Neural crest cell (in vitro differentiated cells): ENCODE results near the gene CES2. TPM values are rescaled to one million over a fixed set of nuclear protein-coding genes. Genes with fewer than 3 reads are reported as not detected.
"Not testable (repeated sequence)": the region's sequence is repeated elsewhere in the genome, so short reads cannot be mapped to it uniquely, and the experiment has no call there.

Source experiments
- DNase-seq: peaks from one replicate; pipeline ENCODE4 v3.0.0; 2021; ENCODE audit warnings: low read depth, mixed read lengths, low spot score
- H3K27ac Mint-ChIP-seq: one replicate; pipeline ENCODE4 v1.8.0; 2021; ENCODE audit warnings: mild to moderate bottlenecking, mixed read lengths; ENCODE audit not compliant: unreplicated experiment
- H3K27me3 Mint-ChIP-seq: 2 replicates; pipeline ENCODE4 v1.8.0; 2021; ENCODE audit warnings: low read depth, mild to moderate bottlenecking, mixed read lengths
- H3K36me3 Mint-ChIP-seq: 2 replicates; pipeline ENCODE4 v1.8.0; 2021; ENCODE audit warnings: low read depth, mild to moderate bottlenecking, mixed read lengths
- H3K4me1 Mint-ChIP-seq: 2 replicates; pipeline ENCODE4 v1.8.0; 2021; ENCODE audit warnings: mixed read lengths
- H3K4me3 Mint-ChIP-seq: one replicate; pipeline ENCODE4 v1.8.0; 2021; ENCODE audit warnings: mild to moderate bottlenecking, mixed read lengths
- H3K9me3 Mint-ChIP-seq: 2 replicates; pipeline ENCODE4 v1.8.0; 2021; ENCODE audit warnings: mixed read lengths
- total RNA-seq: library from RNA; stranded (reverse); gene quantifications from 2 replicates; pipeline ENCODE4 v1.2.1, GENCODE V29; 2021
- TF ChIP-seq, protein P1 (sequence below): fragments of 200-600 bp; sonication (generic); conservative IDR thresholded peaks from 2 replicates; pipeline ENCODE4 v1.5.0; 2021; ENCODE audit warnings: antibody characterized with exemption, mild to moderate bottlenecking

The CES2 gene
- total RNA-seq, 1 donor from 2014 or later, result 52.5 TPM

DNA sequence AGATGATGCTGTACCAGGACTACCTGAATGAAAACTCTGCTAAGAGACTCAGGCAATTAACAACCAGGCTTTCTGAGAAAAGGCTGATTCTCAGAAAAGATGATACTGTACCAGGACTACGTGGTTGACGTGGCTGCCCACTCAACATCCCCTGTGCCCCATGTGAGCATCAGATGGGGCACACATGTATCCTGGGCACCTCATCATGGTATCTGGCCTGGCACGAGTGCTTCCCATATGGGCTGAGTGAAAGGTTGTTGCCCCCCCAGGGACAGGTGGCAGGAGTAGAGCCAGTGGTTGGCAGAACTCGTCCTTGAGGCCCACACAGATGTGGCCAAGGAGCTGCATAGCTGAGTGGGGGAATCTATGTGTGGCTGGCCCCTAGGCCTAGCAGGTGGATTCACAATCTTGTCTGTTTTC is 49.6 kb downstream of the CES2 start:
- TF ChIP-seq, protein P1, sequence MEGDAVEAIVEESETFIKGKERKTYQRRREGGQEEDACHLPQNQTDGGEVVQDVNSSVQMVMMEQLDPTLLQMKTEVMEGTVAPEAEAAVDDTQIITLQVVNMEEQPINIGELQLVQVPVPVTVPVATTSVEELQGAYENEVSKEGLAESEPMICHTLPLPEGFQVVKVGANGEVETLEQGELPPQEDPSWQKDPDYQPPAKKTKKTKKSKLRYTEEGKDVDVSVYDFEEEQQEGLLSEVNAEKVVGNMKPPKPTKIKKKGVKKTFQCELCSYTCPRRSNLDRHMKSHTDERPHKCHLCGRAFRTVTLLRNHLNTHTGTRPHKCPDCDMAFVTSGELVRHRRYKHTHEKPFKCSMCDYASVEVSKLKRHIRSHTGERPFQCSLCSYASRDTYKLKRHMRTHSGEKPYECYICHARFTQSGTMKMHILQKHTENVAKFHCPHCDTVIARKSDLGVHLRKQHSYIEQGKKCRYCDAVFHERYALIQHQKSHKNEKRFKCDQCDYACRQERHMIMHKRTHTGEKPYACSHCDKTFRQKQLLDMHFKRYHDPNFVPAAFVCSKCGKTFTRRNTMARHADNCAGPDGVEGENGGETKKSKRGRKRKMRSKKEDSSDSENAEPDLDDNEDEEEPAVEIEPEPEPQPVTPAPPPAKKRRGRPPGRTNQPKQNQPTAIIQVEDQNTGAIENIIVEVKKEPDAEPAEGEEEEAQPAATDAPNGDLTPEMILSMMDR, result no peak
- Mint-ChIP-seq H3K27ac (no peak overlapping the region), H3K9me3 (no peaks in the 10 kb centered on the region), H3K4me1 (no peaks in the 10 kb centered on the region), H3K27me3 (peaks cover 17% of the 10 kb centered on the region), H3K4me3 (no peak overlapping the region), H3K36me3 (no peaks in the 10 kb centered on the region)
- no peak for DNase-seq

DNA sequence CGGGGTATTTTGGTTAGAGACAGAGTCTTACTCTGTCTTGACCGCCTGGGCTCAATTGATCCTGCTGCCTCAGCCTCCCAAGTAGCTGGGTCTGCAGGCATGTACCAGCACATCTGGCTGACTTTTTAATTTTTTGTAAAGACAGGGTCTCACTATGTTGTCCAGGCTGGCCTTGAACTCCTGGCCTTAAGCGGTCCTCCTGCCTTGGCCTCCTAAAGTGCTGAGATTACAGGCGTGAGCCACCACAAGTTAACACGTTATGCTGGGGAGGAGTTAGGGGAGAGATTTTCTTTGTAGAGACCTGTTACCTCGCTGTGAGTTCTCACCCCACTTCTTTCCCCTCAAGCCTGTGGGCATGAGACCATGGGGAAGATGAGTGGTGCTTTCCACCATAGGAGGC is 51.2 kb downstream of the CES2 start:
- TF ChIP-seq, protein P1, result no peak
- Mint-ChIP-seq H3K4me1 (no peaks in the 10 kb centered on the region), H3K4me3 (no peak overlapping the region), H3K9me3 (no peaks in the 10 kb centered on the region), H3K27me3 (peaks cover 7% of the 10 kb centered on the region), H3K36me3 (no peaks in the 10 kb centered on the region), H3K27ac (no peak overlapping the region)
- no peak for DNase-seq

DNA sequence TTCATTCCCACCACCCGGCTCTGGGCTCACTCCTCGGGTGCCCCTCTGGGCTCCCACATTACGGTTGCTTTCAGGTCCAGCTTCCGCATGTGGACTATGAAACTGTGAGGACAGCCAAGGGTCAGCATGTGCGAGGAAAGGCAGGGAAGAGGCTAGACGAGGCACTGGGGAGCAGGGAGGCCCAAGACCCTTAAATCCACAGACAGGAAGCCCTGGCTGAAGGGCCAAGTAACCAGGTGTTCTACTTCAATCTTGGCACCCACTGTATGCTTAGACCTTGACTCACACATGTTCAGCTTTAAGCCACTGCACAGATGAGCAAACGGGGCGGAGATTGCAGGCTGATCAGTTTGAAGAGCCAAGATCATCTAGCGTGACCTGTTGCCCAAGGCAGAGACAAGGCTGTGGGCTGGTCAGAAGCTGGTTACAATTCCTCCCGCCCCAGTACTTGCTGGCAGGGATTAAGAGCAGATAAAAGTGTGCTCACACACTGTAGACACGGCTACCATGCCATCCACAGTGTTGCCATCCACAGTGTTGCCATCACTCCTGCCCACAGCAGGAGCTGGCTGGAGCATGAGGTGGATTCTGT is 53.0 kb downstream of the CES2 start, which contains the start of gene CES4A:
CES4A (plus strand) TSS at position 393 of the 592 bp plus-strand sequence; CDS start at position 577, 184 bp downstream.
- Mint-ChIP-seq H3K4me3 (no peak within 1 kb of the TSS), H3K36me3 (no peaks in the 10 kb centered on the region), H3K4me1 (no peaks in the 10 kb centered on the region), H3K9me3 (no peaks in the 10 kb centered on the region), H3K27me3 (no peaks in the 10 kb centered on the region), H3K27ac (no peak within 1 kb of the TSS)
- TF ChIP-seq, protein P1, result no peak
- no peak for DNase-seq

DNA sequence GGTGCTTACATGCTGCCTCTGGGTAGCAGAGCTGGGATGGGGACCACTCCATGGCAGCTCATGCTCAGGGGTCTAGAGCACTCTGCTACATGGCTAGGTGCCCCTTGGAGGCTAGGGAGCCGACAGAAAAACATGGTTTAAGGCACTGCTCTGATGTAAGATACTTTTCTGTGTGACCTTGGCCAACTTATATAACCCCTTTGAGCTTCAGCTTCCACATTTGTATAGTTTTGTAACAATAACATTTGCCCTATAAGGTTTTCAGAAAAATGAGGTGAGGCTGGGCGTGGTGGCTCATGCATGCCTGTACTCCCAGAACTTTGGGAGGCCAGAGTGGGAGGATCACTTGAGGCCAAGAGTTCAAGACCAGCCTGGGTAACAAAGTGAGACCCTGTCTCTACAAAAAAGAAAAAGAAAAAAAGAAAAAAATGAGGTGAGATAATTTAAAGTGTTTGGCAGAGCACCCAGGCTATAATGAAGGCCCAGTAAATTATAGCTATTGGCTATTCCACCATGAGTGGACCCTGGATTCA is 56.3 kb downstream of the CES2 start:
- DNase-seq, result no peak
- Mint-ChIP-seq H3K27me3 (no peaks in the 10 kb centered on the region), H3K4me1 (no peaks in the 10 kb centered on the region), H3K4me3 (no peak overlapping the region), H3K9me3 (no peaks in the 10 kb centered on the region), H3K27ac (no peak overlapping the region), H3K36me3 (no peaks in the 10 kb centered on the region)
- TF ChIP-seq, protein P1, result no peak

DNA sequence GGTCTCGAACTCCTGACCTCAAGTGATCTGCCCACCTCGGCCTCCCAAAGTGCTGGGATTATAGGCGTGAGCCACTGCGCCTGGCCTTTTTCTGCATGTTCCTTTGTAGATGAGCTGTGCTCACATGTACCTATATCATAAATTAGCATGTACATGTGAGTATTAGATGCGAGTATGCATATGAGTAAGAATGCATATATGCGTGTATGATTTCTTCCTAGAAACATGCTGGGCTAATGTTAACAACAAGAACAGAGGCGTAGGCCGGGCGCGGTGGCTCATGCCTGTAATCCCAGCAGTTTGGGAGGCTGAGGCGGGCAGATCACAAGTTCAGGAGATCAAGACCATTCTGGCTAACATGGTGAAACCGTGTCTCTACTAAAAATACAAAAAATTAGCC is 58.2 kb downstream of the CES2 start:
- H3K4me3 Mint-ChIP-seq, H3K9me3 Mint-ChIP-seq, H3K4me1 Mint-ChIP-seq, H3K36me3 Mint-ChIP-seq, DNase-seq, H3K27ac Mint-ChIP-seq: not testable (repeated sequence)
- peaks cover 11% of the 10 kb centered on the region for H3K27me3 Mint-ChIP-seq

Other genes with a start within 250 kb of the CES2 start
- 31.7 and 32.5 TPM in 2 replicates for gene CMTM4, start 238.8 kb upstream of the CES2 start, total RNA-seq
- 125 and 127 TPM in 2 replicates for gene DYNC1LI2, start 183.9 kb upstream of the CES2 start, total RNA-seq
- gene TERB1, start 133.9 kb upstream of the CES2 start, total RNA-seq, result 0.25 and 0.26 TPM in 2 replicates
- gene NAE1, start 104.5 kb upstream of the CES2 start, total RNA-seq, result 156 TPM in 2 replicates
- gene CA7, start 91.1 kb upstream of the CES2 start, total RNA-seq, result not detected in 2 replicates
- 18.0 and 22.7 TPM in 2 replicates for gene PDP2, start 55.0 kb upstream of the CES2 start, total RNA-seq
- not detected in 2 replicates for gene CDH16, start 16.6 kb upstream of the CES2 start, total RNA-seq
- 0.20 and 0.54 TPM in 2 replicates for gene RRAD, start 10.0 kb upstream of the CES2 start, total RNA-seq
- gene CIAO2B, start 1.1 kb upstream of the CES2 start, total RNA-seq, result 73.8 and 77.5 TPM in 2 replicates
- 2.4 and 3.2 TPM in 2 replicates for gene CES3, start 25.8 kb downstream of the CES2 start, total RNA-seq
- gene CES4A, start 53.1 kb downstream of the CES2 start, total RNA-seq, result 1.8 TPM in 2 replicates
- gene CBFB, start 93.6 kb downstream of the CES2 start, total RNA-seq, result 106 TPM in 2 replicates
- gene PHAF1, start 174.4 kb downstream of the CES2 start, total RNA-seq, result 24.9 and 25.5 TPM in 2 replicates
- gene B3GNT9, start 215.5 kb downstream of the CES2 start, total RNA-seq, result 4.5 and 5.1 TPM in 2 replicates
- 0.68 and 0.70 TPM in 2 replicates for gene TRADD, start 224.4 kb downstream of the CES2 start, total RNA-seq
- 0.44 TPM in 1 of 2 replicates, not detected in the other for gene FBXL8, start 224.4 kb downstream of the CES2 start, total RNA-seq
- gene HSF4, start 229.2 kb downstream of the CES2 start, total RNA-seq, result 1.3 TPM in 1 of 2 replicates, not detected in the other
- gene NOL3, start 235.0 kb downstream of the CES2 start, total RNA-seq, result 4.5 and 5.8 TPM in 2 replicates
- gene MATCAP1, start 248.4 kb downstream of the CES2 start, total RNA-seq, result 90.9 and 97.7 TPM in 2 replicates